Femur (tissue), 1 donor: ENCODE data around the gene KIF26B.

Experiments
- DNase-seq: peaks from one replicate; pipeline ENCODE4 v3.0.0-alpha.2; 2017

The KIF26B gene

GRCh38 chr1:245245021-245245667 lies 90.4 kb downstream of the KIF26B start:
- DNase-seq, result no peak

GRCh38 chr1:245246433-245246832 lies 91.6 kb downstream of the KIF26B start:
- DNase-seq, result no peak

GRCh38 chr1:245247356-245247755 lies 92.6 kb downstream of the KIF26B start:
- DNase-seq, result no peak

- DNase-seq, result no peak
These were observed 93.0 kb downstream of the KIF26B start for GRCh38 chr1:245247801-245248200.

GRCh38 chr1:245248231-245248731 lies 93.5 kb downstream of the KIF26B start:
- DNase-seq, result no peak

GRCh38 chr1:245255783-245256182 lies 101.0 kb downstream of the KIF26B start:
- no peak for DNase-seq

- no peak for DNase-seq
These were observed 101.7 kb downstream of the KIF26B start for GRCh38 chr1:245256528-245256927.

GRCh38 chr1:245258271-245258920 lies 103.6 kb downstream of the KIF26B start:
- DNase-seq, result no peak

- DNase-seq, result no peak
These were observed 105.5 kb downstream of the KIF26B start for GRCh38 chr1:245260110-245260882.

- DNase-seq, result no peak
These were observed 106.1 kb downstream of the KIF26B start for GRCh38 chr1:245260883-245261282.

GRCh38 chr1:245261786-245262185 lies 107.0 kb downstream of the KIF26B start:
- no peak for DNase-seq

- no peak for DNase-seq
These were observed 108.8 kb downstream of the KIF26B start for GRCh38 chr1:245263529-245264095.

GRCh38 chr1:245264226-245264625 lies 109.4 kb downstream of the KIF26B start:
- DNase-seq, result no peak

- DNase-seq, result no peak
These were observed 111.3 kb downstream of the KIF26B start for GRCh38 chr1:245266105-245266504.

GRCh38 chr1:245270063-245270462 lies 115.3 kb downstream of the KIF26B start:
- DNase-seq, result no peak

- DNase-seq, result no peak
These were observed 116.2 kb downstream of the KIF26B start for GRCh38 chr1:245270972-245271371.

GRCh38 chr1:245272676-245273075 lies 117.9 kb downstream of the KIF26B start:
- DNase-seq, result no peak

- no peak for DNase-seq
These were observed 121.7 kb downstream of the KIF26B start for GRCh38 chr1:245276445-245276844.

GRCh38 chr1:245277276-245277675 lies 122.5 kb downstream of the KIF26B start:
- DNase-seq, result no peak

GRCh38 chr1:245278846-245279245 lies 124.1 kb downstream of the KIF26B start:
- DNase-seq, result no peak

GRCh38 chr1:245279346-245279745 lies 124.6 kb downstream of the KIF26B start:
- no peak for DNase-seq

- no peak for DNase-seq
These were observed 128.2 kb downstream of the KIF26B start for GRCh38 chr1:245283001-245283400.

GRCh38 chr1:245285168-245285567 lies 130.4 kb downstream of the KIF26B start:
- no peak for DNase-seq
